ENCODE results near the gene OR5AC2.

OR5AC2 gene

GRCh38 chr3:98086873-98087272 lies at the start of gene OR5AC2:
Gene OR5AC2, plus strand, starts transcription at chr3:98087173. Its CDS starts 0 bp downstream, at chr3:98087173.
- no peak for DNase-seq

- DNase-seq = no peak
Observed at GRCh38 chr3:98038286-98038685, 48.7 kb upstream of the OR5AC2 start.

- DNase-seq = no peak
Observed at GRCh38 chr3:98038876-98039275, 48.1 kb upstream of the OR5AC2 start.

DNA sequence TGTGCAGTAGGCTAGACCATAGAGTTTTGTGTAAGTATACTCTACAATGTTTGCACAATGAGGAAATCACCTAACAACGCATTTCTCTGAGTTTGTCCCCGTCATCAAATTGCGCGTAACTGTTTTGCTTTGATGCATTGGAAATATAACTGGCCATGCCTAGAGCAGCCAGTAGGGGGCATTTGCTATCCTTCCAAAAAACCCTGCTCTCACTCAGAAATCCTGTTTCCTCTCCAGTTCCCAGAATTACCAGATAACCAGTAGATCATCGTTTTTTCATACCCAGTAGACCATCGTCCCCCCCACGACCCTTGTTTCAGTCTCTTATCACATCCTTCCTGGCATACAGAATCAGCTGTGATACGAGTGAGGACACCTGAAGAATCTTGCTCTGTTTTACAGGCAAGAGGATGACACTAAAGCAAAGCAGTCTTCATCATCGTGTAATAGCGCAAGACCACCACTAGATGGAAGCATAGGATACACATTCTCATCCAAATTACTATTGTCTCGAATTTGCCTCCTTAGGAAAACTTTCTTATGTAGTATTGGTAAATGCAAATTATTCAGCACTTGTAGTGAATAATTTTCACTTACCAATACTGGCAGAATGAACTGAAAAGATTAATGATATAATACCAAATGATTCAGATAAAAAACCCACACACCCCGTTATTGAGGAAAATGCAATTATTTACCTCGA lies 47.5 kb upstream of the OR5AC2 start:
- peak; percentile 72 for DNase-seq

DNA sequence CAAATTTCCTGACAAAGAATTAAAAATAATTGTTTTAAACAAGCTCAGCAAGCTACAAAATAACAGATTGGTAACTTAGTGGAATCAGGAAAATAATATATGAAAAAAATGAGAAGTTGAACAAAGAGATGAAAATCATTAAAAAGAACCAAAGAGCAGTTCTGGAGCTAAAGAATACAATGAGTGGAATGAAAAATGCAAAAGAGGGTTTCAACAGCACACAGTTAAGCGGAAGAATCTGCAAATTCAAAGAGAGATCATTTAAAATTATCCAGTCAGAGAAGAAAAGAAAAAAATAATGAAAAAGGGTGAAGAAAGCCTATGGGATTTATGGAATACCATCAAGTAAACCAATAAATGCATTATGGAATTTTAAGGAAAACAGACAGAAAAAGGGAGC lies 45.6 kb upstream of the OR5AC2 start:
- DNase-seq = no peak

- DNase-seq = no peak
Observed at GRCh38 chr3:98048586-98048985, 38.4 kb upstream of the OR5AC2 start.

DNA sequence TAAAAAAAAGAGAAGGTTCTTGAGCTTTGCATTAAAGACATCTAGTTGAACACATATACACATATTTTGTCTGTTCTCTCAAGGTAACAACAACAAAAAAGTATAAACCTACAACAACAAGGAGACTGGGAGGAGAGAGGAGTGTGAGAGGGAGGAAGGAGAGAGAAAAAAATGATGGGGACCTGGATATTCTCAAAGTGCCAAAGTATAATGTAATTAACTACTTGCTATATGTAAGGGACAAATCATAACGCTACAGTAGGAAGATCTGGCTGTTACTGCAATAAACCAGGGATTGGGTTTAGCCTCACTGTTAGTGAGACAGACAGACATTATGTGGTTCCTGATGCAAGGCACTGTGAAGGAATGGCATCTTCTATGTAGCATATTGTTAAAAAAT lies 37.7 kb upstream of the OR5AC2 start:
- DNase-seq = no peak

DNA sequence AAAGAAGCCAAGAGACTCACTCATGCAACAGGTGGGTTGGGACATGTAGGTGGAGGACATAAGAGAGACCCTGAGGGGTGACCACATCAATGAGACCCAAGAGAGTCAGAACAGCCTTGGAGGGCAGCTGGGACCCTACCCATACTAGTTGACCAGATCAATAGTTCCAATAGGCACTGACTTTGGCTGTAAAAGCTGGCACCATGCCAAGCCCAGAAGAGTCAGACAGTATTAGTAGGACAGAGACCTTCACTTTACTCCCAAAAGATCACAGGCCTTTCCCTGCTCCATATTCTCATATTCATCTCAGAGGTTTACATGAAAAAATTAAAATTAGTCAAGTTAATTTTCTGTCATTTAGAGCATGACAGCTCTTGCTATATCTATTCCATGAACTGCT lies 30.9 kb upstream of the OR5AC2 start:
- no peak for DNase-seq

DNA sequence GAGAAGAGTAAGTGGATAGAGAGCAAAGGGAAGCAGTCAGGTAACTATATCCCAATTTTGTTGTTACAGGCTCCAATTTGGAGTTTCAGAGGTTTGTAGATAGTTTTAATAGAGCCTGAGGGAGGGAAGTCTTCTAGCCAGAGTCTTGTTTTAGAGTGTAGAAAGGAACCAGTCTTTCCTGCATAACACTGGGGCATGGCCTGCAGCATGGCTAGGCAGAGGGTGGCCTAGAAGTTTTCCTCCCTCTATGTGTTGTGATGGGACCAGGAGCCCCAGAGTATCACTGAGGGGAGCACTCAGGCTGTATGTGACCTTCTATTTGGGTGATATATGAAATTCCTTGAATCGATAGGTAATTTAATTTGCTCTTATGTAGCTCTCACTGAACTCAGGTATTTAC lies 29.3 kb upstream of the OR5AC2 start:
- DNase-seq = no peak

- no peak for DNase-seq
Observed at GRCh38 chr3:98058244-98058960, 28.6 kb upstream of the OR5AC2 start.

- no peak for DNase-seq
Observed at GRCh38 chr3:98068824-98069223, 18.1 kb upstream of the OR5AC2 start.

DNA sequence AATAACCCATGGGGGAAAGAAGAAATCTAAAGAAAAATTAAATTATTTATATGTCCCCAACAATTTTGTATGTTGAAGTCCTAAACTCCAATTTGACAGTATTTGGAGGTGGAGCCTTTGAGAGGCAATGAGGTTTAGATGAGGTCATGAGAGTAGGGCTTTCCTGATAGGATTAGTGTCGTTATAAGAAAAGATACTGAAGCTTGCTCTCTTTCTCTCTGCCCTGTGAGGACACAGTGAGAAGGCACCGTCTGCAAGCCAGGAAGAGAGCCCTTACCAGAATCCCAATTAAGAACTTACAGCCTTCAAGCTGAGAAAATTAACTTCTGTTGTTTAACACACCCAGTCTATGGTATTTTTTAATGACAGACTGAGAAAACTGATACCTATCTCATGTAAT lies 16.1 kb upstream of the OR5AC2 start:
- DNase-seq = no peak

DNA sequence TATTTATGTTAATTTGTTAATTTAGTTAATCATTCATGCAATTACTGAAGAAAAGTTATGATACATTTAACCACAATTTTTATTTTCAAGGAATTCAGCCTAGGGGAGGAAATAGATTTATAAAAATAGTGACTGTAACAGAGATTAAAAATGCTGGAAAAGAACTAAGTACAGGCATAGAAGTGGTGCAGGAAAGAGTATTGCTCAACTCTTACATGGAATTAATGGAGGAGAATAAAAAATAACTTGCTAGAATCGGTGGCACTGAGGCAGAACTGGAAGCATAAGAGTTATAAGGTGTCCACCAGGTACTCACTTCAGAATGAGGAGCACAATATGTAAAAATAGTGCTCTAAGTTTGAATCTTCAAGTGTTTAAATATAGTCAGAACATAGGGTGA lies 13.5 kb upstream of the OR5AC2 start:
- no peak for DNase-seq

- DNase-seq = no peak
Observed at GRCh38 chr3:98095882-98096281, 8.9 kb downstream of the OR5AC2 start.

GRCh38 chr3:98099848-98100247 lies 12.9 kb downstream of the OR5AC2 start:
- no peak for DNase-seq

DNA sequence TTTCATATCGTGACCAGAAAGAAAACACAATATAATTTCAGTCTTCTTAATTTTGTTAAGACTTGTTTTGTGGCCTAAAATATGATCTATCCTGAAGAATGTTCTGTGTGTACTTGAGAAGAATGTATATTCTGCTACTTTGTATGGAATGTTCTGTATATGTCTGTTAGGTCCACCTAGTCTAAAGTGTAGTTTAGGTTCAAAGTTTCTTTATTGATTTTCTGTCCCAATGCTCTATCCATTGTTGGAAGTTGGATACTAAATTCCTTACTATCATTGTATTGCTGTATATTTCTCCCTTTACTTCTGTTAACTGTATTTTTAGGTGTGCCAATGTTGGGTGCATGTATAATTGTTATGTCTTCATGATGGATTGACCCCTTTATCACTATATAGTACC lies 21.2 kb downstream of the OR5AC2 start:
- no peak for DNase-seq

DNA sequence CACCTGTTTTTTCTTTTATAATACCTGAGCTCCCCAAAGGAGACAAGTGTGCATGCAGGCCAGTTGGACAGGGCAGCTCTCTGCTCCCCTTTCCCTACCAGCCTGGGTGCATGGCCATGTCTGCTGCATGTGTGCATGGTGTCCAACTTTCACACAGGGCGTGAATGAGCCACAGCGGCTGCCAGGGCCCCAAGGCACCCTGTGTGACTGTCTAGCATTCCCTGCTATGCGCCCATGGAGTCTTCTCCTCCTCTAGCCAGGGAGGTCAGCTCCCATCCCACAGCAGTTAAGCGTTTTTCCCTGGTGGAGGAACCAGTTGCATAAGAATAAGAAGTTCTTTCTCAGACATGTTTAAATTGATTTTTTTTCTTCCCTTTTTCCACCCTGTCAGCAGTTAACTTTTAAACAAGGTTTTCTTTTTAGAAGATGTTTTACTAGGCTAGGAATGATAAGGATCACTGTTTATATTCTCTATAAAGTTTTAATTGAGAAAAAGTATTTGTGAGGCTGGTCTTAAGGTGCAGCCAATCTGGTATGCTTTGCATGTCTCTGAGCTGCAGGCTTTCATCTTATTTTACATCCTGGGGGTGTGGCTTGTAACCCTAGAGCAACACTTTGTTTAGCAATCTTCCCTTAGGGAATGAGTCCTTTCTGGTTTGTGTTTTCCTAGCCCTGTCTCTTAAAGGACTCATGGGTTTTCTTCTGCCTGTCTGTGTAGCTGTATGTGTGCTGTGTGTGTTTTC lies 23.0 kb downstream of the OR5AC2 start:
- DNase-seq = no peak

DNA sequence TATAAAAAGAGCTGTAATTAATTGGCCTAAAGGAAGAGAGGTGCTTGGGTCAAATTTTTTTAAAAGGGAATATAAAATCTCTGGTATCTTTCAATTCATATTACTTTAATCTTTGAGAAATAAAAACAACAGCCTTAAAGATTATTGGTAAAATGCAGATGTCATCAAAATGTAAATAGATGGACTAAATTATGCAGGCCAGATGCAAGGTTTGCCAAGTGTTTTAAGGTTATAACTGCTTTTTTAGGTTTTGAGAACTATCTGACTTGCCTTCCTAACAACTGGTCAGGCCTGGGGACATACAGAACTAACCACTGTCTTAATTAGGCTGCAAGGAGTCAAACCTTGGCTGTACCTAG lies 23.6 kb downstream of the OR5AC2 start:
- DNase-seq = no peak

DNA sequence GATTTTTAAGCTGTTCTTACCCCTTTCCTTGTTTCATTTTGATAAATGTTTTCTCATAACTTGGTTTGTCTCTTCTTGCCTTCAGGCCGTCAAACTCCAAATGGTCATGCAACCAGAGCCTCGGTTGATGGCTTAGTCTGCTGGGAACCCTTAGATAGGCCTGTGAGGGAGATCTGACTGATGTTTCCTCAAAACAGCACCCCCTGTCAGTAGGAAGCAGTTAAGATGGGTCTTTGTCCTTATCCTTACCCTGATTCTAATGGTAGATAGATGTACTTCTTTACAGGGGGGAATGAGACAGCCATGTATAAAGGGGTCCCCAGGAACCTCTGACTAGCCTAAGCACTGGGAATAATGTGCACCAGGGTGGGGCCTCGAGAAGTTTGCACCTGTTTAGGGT lies 27.3 kb downstream of the OR5AC2 start:
- DNase-seq = no peak

DNA sequence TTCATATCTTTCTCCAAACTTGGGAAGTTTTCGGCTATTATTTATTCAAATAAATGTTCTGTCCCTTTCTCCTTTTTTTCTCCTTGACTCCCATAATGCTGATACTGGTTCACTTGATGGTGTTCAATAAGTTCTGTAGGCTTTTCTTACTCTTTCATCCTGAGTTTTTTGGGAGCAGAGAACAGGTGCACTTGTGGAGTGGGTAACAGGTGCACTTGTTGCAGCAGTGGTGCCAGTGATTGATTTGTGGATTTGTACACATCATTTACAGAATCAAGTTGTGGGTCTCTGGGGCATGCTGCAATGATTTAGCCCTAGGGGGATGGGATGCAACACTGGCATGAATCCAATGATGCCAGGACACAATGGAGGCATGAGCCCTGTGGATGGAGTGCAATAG lies 28.7 kb downstream of the OR5AC2 start:
- no peak for DNase-seq

DNA sequence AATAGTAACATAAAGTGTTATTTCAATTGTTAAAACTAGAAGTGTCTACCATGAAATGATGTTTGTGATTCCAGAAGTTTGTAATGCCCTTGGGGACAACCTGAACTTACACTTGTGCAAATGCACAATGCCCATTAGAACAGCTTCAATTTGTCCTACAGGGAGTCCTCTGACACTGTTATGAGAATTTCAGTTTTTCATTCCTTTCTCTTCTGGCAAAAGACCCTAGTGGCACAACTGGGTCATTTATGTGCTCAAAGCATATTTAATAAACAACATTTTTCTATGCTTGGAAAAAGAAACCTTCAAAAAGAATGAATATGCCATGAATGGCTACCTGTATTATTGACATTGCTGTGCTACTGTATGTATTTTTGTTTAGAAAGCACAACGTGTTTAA lies 43.4 kb downstream of the OR5AC2 start, which contains the start of gene OR5H1:
Gene OR5H1, plus strand, starts transcription at position 301 of the 400 bp plus-strand sequence. CDS start 1,977 bp downstream, outside the sequence.
- DNase-seq = no peak

- no peak for DNase-seq
Observed at GRCh38 chr3:98136631-98137030, 49.7 kb downstream of the OR5AC2 start.

Data from activated naive CD4-positive, alpha-beta T cell treated with Interleukin-2 at 50 U/mL for 16 hours (primary cell).